GM12892 (cell line): ENCODE data around the gene NECTIN4.
A peak's percentile ranks its signal among the peaks of the same experiment; 100 is the strongest.

Source experiments
- DNase-seq: peaks from one replicate; pipeline ENCODE4 v3.0.0; 2011; ENCODE audit not compliant: insufficient read length
- FAIRE-seq: peaks from 2 replicates; lab custom pipeline; 2011; peaks lifted over from hg19 to GRCh38; lab: Jason Lieb, UNC
- POLR2A ChIP-seq: IDR thresholded peaks from 2 replicates; pipeline ENCODE4 v1.6.1; 2011; ENCODE audit warnings: low read depth, low read length, control low read depth
- POLR2AphosphoS5 ChIP-seq: IDR thresholded peaks from 2 replicates; pipeline ENCODE4 v1.6.1; 2011; ENCODE audit warnings: low read depth, low read length, control low read depth
- TAF1 ChIP-seq: IDR thresholded peaks from 2 replicates; pipeline ENCODE4 v1.6.1; 2011; ENCODE audit warnings: low read depth, mild to moderate bottlenecking, control low read depth, low read length, borderline replicate concordance

NECTIN4 gene

GRCh38 chr1:161046605-161047228 is 42.6 kb downstream of the NECTIN4 start:
- no peak; the same call in 1 of the 2 replicates for TF ChIP-seq POLR2AphosphoS5
- FAIRE-seq: peak; percentile 76
- no peak for DNase-seq

DNA sequence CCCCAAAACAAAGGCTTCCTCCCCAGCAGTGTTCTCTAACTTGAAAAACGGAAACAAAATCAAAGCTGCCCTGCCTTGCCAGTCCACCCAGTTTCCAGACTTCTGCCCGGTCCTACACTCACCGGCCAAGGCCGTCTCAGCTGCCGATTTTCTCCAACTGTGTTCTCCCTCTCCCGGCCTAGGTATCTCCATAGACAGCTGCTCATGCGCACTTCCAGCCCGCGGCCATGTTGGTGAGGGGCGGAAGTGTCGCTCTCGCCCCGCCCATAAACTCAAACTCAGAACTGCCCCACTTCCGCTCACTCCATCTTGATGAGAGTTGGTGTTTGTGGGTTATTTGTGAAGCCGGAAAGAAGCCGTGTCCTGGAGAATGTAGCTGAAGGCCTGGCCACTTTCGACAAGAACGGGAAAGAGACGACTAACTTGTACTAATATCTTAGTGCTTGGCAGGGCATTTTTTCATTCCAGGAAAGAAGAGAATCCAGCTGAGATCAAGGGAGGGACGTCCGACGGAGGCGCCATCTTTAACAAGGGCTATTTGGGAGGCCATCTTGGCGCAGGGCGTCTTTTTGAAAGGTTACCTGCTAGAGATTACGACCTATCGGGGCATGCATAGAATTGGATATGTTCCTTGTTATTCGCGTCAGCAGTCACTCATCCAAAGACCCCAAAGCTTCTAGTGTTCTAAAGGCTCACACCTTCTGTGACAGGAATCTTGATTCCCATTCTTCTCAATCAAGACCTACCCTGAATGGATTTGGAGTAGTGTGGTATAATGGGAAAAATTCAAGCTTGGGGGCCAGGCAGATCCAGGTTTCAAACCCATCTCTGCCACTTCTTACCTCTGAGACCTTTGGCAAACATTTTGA is 43.4 kb downstream of the NECTIN4 start, which contains the start of gene USF1:
USF1 (minus strand) TSS at position 242 of the 869 bp plus-strand sequence. CDS start 2,702 bp downstream, outside the sequence.
- peak; percentile 79 for DNase-seq
- FAIRE-seq: peak; percentile 97
- peak; percentile 77 for TF ChIP-seq POLR2AphosphoS5
- peak; percentile 79 for TF ChIP-seq TAF1
- peak; percentile 75; the same call in 1 of the 2 replicates for TF ChIP-seq POLR2A

GRCh38 chr1:161044908-161045735 is 44.2 kb downstream of the NECTIN4 start:
- FAIRE-seq (peak; percentile 94), DNase-seq (peak; percentile 57)
- TF ChIP-seq TAF1: peak; percentile 26; the same call in 1 of the 2 replicates
- peak; percentile 68 for TF ChIP-seq POLR2AphosphoS5
- TF ChIP-seq POLR2A: no peak

DNA sequence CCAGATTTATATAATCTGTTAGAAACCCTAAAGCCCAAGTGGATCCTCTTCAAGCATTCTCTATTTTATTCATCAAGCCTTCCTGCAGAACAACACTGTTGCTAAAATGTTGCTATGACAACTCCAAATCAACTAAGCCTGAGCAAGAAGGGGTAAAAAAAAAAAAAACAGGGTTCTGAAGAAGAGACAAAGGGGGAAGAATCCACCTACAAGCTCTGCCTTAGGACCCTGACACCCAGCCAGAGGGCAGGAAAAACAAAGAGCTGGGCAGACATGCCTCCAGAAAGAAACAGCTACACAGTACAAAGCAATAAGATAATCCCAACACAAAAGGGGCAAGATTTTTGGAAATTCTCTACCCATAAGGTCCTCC is 44.8 kb downstream of the NECTIN4 start:
- FAIRE-seq (no peak), DNase-seq (no peak)
- TF ChIP-seq TAF1 (no peak), POLR2A (no peak), POLR2AphosphoS5 (no peak)

DNA sequence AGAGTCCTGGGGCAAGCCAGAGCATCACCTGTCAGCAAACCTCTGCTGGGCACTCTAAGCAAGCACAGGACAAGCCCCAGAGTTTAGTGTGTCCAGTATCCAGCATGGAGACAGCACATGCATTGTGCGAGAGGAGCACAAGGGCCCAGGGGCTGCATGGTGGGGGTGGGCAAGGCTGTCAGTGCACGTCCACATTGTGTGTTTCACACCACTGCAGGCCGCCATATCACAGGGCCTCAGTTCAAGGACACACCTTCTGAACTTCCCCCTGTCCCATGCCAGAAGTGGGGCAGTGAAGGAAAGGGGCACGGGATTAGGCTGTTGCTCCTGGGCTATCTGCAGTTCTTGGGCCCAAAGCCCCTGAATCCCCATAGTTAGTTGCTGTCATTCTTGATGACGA is 49.8 kb downstream of the NECTIN4 start:
- FAIRE-seq (no peak), DNase-seq (no peak)
- TF ChIP-seq POLR2AphosphoS5 (no peak), POLR2A (no peak), TAF1 (no peak)

DNA sequence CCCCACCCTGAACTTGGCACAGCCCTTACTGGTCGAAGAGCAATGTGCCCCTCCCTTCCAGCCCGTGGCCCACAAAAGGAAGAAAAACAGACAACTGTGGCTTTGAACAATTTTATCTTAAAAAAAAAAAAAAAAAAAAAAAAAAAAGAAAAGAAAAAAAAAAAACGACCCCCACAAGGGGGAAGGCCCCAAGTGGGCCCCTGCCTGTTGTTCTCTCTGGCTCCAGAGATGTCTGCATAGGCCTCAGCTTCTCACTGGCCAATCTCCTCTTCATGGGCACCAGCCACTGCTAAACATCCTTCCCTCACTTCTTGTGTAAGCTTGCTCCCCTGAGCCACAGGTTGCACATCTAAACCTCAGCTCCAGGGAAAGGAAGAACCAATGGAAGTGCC is 50.2 kb downstream of the NECTIN4 start:
- DNase-seq (no peak), FAIRE-seq (no peak)

DNA sequence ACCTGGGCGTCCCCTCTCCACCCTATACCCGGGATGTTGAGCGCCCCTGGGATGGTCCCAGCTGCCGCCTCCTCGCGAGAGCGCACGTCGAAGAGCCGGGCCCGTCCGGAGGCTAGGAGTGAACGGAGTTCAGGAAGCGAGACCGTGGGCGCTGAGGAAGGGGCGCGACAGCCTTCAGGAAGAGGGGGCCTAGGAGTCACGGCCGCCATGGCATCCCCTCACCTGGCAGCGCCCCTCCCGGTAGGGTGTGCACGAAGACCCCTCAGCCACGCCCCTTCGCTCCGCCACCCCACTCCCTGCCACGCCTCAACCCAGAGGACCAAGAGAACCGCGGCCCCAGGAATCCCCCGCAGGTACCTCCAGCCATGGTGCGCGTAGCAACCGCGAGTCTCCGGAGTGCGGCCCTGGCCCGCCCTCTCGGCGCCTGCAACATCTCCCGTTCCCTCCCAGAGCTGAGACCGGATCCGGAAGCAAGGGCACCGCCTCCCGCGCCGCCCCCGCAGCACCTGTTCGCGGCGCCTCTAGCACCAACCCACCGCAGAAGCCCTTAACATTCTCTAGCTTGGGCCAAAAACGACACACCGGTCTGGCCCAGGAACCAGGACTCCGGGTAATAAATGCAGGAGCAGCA is 50.7 kb downstream of the NECTIN4 start, which contains the start of gene TSTD1:
TSTD1 (minus strand) TSS at position 442 of the 631 bp plus-strand sequence; CDS start at position 367, 75 bp downstream.
- FAIRE-seq: peak; percentile 93
- TF ChIP-seq TAF1: no peak; the same call in 1 of the 2 replicates
- TF ChIP-seq POLR2A: peak; percentile 81
- peak; percentile 88 for TF ChIP-seq POLR2AphosphoS5
- DNase-seq: peak; percentile 92

More for the DNA sequence above, 50.2 kb downstream of the NECTIN4 start:
- TF ChIP-seq TAF1: no peak
- TF ChIP-seq POLR2A: no peak
- TF ChIP-seq POLR2AphosphoS5: no peak

- FAIRE-seq (no peak), DNase-seq (no peak)
- TF ChIP-seq POLR2A: no peak
- TF ChIP-seq TAF1: no peak
- no peak for TF ChIP-seq POLR2AphosphoS5
Observed at GRCh38 chr1:161037661-161038522, 51.5 kb downstream of the NECTIN4 start.

GRCh38 chr1:161033751-161034150 is 55.6 kb downstream of the NECTIN4 start:
- TF ChIP-seq POLR2A: no peak
- FAIRE-seq: peak; percentile 42
- no peak for DNase-seq

DNA sequence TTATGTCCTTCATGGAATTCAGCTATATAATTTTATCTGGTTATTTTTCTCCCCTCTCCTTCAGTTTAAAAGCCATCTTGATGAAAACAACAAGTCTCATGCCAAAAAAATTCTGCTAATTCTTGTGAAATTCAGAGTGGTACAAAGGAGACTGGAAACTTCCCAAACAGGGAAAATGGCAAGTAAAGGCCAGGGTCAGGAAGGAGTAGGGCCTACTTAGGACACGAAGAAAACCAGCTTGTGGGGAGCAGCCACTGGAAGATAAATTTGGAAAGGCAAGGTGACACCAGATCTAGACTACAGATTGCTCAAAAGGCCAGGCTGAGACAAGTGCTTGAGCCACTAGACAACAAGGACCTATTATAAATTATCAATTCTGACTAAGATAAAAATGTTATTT is 56.9 kb downstream of the NECTIN4 start:
- TF ChIP-seq POLR2AphosphoS5 (no peak), POLR2A (no peak), TAF1 (no peak)
- FAIRE-seq: no peak
- no peak for DNase-seq
